ENCODE data around the gene EXO1. TPM values are rescaled to one million over a fixed set of nuclear protein-coding genes. Genes with fewer than 3 reads are reported as not detected.
"Not testable (repeated sequence)": the region's sequence is repeated elsewhere in the genome, so short reads cannot be mapped to it uniquely, and the experiment has no call there.

The EXO1 gene
- total and polyA plus RNA-seq, 8 donors = 4.0 to 16.2 (median 11.0) TPM

- TF ChIP-seq CTCF (IDR thresholded peaks at IDR 0.05) = no peak
- no peak overlapping the region for H3K4me3 ChIP-seq
- H3K36me3 ChIP-seq = no peaks in the 10 kb centered on the region
- no peak overlapping the region for H3K27ac ChIP-seq
- intact Hi-C loops (cut with DNase I) = no loop called here
- no peaks in the 10 kb centered on the region for H3K9me3 ChIP-seq
- H3K27me3 ChIP-seq = no peaks in the 10 kb centered on the region
- no peak for DNase-seq
- no peak for ATAC-seq
- H3K4me1 ChIP-seq = peaks cover 8 to 15% of the 10 kb centered on the region in 2 donors
Measured at GRCh38 chr1:241846375-241846774, 1.6 kb upstream of the EXO1 start.

- Histone ChIP-seq H3K36me3 (no peaks in the 10 kb centered on the region), H3K4me1 (peaks cover 8 to 15% of the 10 kb centered on the region in 2 donors), H3K27me3 (no peaks in the 10 kb centered on the region), H3K9me3 (no peaks in the 10 kb centered on the region), H3K4me3 (peak overlapping the region in 1 of 2 donors; percentile 74), H3K27ac (peak overlapping the region; percentile 99)
- ATAC-seq (no peak), DNase-seq (no peak)
- intact Hi-C loops (cut with DNase I) = no loop called here
- TF ChIP-seq CTCF (IDR thresholded peaks at IDR 0.05) = no peak
Measured at GRCh38 chr1:241846862-241847539, 1.0 kb upstream of the EXO1 start.

GRCh38 chr1:241847540-241847795, 536 bp upstream of the EXO1 start:
- intact Hi-C loops (cut with DNase I) = no loop called here
- DNase-seq (no peak), ATAC-seq (no peak)
- TF ChIP-seq CTCF (IDR thresholded peaks at IDR 0.05) = no peak
- Histone ChIP-seq H3K4me1 (peaks cover 8 to 15% of the 10 kb centered on the region in 2 donors), H3K27ac (peak overlapping the region; percentile 99), H3K4me3 (peak overlapping the region; percentile 51 to 74), H3K27me3 (no peaks in the 10 kb centered on the region), H3K9me3 (no peaks in the 10 kb centered on the region), H3K36me3 (no peaks in the 10 kb centered on the region)

GRCh38 chr1:241848686-241849344, 811 bp downstream of the EXO1 start:
- no peaks in the 10 kb centered on the region for H3K36me3 ChIP-seq
- H3K4me3 ChIP-seq = peak overlapping the region in 1 of 2 donors; percentile 74
- no peaks in the 10 kb centered on the region for H3K9me3 ChIP-seq
- TF ChIP-seq CTCF (IDR thresholded peaks at IDR 0.05) = no peak
- no peak overlapping the region for H3K27ac ChIP-seq
- DNase-seq (no peak), ATAC-seq (no peak)
- H3K4me1 ChIP-seq = peaks cover 8 to 15% of the 10 kb centered on the region in 2 donors
- intact Hi-C loops (cut with DNase I) = no loop called here
- no peaks in the 10 kb centered on the region for H3K27me3 ChIP-seq

GRCh38 chr1:241849345-241849695, 1.3 kb downstream of the EXO1 start:
- no peaks in the 10 kb centered on the region for H3K36me3 ChIP-seq
- DNase-seq (no peak), ATAC-seq (no peak)
- no peaks in the 10 kb centered on the region for H3K9me3 ChIP-seq
- peaks cover 8 to 15% of the 10 kb centered on the region in 2 donors for H3K4me1 ChIP-seq
- H3K4me3 ChIP-seq = no peak overlapping the region
- TF ChIP-seq CTCF (IDR thresholded peaks at IDR 0.05) = no peak
- H3K27ac ChIP-seq = no peak overlapping the region
- intact Hi-C loops (cut with DNase I) = no loop called here
- H3K27me3 ChIP-seq = no peaks in the 10 kb centered on the region

GRCh38 chr1:241855545-241856140, 7.6 kb downstream of the EXO1 start:
- H3K4me3 ChIP-seq; ATAC-seq; H3K4me1 ChIP-seq; intact Hi-C loops (cut with DNase I); H3K9me3 ChIP-seq; H3K27me3 ChIP-seq; H3K27ac ChIP-seq; H3K36me3 ChIP-seq: not testable (repeated sequence)
- DNase-seq = peak in 1 of 4 donors; percentile 76
